ENCODE results near the gene SOCS1.

DNA sequence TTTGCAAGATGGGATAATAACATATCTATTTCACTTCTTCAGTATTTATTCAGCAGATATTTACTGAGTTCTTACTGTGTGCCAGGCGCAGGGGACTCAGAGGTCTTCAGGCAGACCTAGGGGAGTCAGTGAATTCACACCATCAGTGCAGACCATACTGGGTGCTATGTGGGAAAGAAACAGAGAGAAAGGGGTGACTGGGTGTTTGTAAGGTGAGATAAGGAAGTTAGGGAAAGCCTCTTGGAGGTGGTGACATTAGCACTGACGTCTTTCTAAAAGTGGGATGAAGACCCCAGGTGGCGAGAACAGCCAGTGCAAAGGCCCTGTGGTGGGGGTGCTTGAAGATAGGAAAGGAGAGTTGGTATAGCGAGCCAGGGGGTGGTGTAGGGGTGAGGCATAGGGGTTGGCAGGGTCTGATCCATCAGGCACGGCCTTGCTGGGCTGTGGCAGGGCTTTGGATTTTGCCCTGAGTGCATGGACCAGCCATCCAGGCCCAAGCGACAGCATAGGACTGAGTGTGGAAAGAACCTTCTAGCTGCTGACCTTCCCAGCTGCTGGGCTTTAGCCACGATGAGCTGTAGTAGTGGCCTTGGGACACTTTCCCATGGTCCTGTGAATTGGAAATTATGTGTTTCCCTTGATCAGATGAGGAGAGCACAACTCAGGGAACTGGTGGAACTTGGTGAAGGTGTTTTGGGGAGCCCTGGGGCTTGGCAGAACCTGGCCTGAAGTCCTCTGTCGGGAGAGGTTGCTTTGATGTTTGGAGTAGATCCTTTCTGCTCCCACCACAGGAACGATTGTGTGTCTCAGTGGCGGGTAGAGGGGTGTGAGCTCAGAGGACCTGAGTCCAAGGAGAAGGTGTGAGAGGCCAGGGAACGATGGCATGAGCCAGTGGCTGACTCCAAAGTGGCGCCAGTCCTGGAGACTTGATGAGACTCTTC is 3.9 kb upstream of the SOCS1 start:
- TF ChIP-seq, protein P1, sequence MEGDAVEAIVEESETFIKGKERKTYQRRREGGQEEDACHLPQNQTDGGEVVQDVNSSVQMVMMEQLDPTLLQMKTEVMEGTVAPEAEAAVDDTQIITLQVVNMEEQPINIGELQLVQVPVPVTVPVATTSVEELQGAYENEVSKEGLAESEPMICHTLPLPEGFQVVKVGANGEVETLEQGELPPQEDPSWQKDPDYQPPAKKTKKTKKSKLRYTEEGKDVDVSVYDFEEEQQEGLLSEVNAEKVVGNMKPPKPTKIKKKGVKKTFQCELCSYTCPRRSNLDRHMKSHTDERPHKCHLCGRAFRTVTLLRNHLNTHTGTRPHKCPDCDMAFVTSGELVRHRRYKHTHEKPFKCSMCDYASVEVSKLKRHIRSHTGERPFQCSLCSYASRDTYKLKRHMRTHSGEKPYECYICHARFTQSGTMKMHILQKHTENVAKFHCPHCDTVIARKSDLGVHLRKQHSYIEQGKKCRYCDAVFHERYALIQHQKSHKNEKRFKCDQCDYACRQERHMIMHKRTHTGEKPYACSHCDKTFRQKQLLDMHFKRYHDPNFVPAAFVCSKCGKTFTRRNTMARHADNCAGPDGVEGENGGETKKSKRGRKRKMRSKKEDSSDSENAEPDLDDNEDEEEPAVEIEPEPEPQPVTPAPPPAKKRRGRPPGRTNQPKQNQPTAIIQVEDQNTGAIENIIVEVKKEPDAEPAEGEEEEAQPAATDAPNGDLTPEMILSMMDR (conservative IDR thresholded peaks at IDR 0.05; ENCODE audit: low read depth, low read length), result no peak
- TF ChIP-seq EZH2phosphoT487 (IDR thresholded peaks at IDR 0.05; ENCODE audit: borderline replicate concordance, low read length), result no peak

All from PC-3 (cell line).